Progenitor cell of endocrine pancreas (in vitro differentiated cells): Measurements from ENCODE around the gene BLTP1. TPM values are rescaled to one million over a fixed set of nuclear protein-coding genes. Genes with fewer than 3 reads are reported as not detected.

Experiments
- DNase-seq: peaks from one replicate; pipeline ENCODE4 v3.0.0; 2021; ENCODE audit warnings: low spot score; ENCODE audit not compliant: unreplicated experiment
- H3K27ac Mint-ChIP-seq: 2 replicates; pipeline ENCODE4 v1.8.0; 2021; ENCODE audit warnings: mild to moderate bottlenecking, moderate library complexity, mixed read lengths
- H3K27me3 Mint-ChIP-seq: 2 replicates; pipeline ENCODE4 v1.8.0; 2021; ENCODE audit warnings: mixed read lengths
- H3K36me3 Mint-ChIP-seq: 2 replicates; pipeline ENCODE4 v1.8.0; 2022; ENCODE audit warnings: mixed read lengths; ENCODE audit not compliant: insufficient read depth
- H3K4me1 Mint-ChIP-seq: 2 replicates; pipeline ENCODE4 v1.8.0; 2021; ENCODE audit warnings: low read depth, mixed read lengths
- H3K4me3 Mint-ChIP-seq: 2 replicates; pipeline ENCODE4 v1.8.0; 2021; ENCODE audit warnings: low read depth, mild to moderate bottlenecking, moderate library complexity, mixed read lengths
- H3K9me3 Mint-ChIP-seq: 2 replicates; pipeline ENCODE4 v1.8.0; 2021; ENCODE audit warnings: low read depth, mixed read lengths
- CTCF ChIP-seq: fragments of 200-600 bp; sonication (generic); IDR thresholded peaks from one replicate; pipeline ENCODE4 v1.5.0; 2021; ENCODE audit warnings: antibody characterized with exemption, mild to moderate bottlenecking; ENCODE audit not compliant: unreplicated experiment
- total RNA-seq: library from RNA; stranded (reverse); gene quantifications from 2 replicates; pipeline ENCODE4 v1.2.1, GENCODE V29; 2021

Gene BLTP1
- total RNA-seq, 1 donor from 2014 or later, result 62.7 TPM

GRCh38 chr4:122163767-122164166 is 11.6 kb downstream of the BLTP1 start:
- H3K9me3 Mint-ChIP-seq, result no peaks in the 10 kb centered on the region
- peaks cover 13% of the 10 kb centered on the region for H3K4me1 Mint-ChIP-seq
- no peaks in the 10 kb centered on the region for H3K27me3 Mint-ChIP-seq
- DNase-seq, result no peak
- peaks cover 5% of the 10 kb centered on the region for H3K36me3 Mint-ChIP-seq
- TF ChIP-seq CTCF, result no peak
- H3K4me3 Mint-ChIP-seq, result no peak overlapping the region
- no peak overlapping the region for H3K27ac Mint-ChIP-seq

GRCh38 chr4:122167369-122167768 is 15.2 kb downstream of the BLTP1 start:
- no peak overlapping the region for H3K4me3 Mint-ChIP-seq
- TF ChIP-seq CTCF, result no peak

GRCh38 chr4:122170775-122171174 is 18.6 kb downstream of the BLTP1 start:
- Mint-ChIP-seq H3K9me3 (no peaks in the 10 kb centered on the region), H3K4me1 (no peaks in the 10 kb centered on the region), H3K36me3 (peaks cover 2% of the 10 kb centered on the region), H3K27me3 (no peaks in the 10 kb centered on the region), H3K4me3 (no peak overlapping the region), H3K27ac (no peak overlapping the region)
- no peak for DNase-seq
- no peak for TF ChIP-seq CTCF

More at GRCh38 chr4:122167369-122167768, 15.2 kb downstream of the BLTP1 start:
- Mint-ChIP-seq H3K27me3 (no peaks in the 10 kb centered on the region), H3K36me3 (peaks cover 2% of the 10 kb centered on the region), H3K4me1 (no peaks in the 10 kb centered on the region), H3K9me3 (no peaks in the 10 kb centered on the region), H3K27ac (peak overlapping the region; percentile 65)
- no peak for DNase-seq

GRCh38 chr4:122171323-122171722 is 19.2 kb downstream of the BLTP1 start:
- H3K27me3 Mint-ChIP-seq, result no peaks in the 10 kb centered on the region
- H3K4me3 Mint-ChIP-seq, result no peak overlapping the region
- no peaks in the 10 kb centered on the region for H3K9me3 Mint-ChIP-seq
- no peak overlapping the region for H3K27ac Mint-ChIP-seq
- no peaks in the 10 kb centered on the region for H3K4me1 Mint-ChIP-seq
- TF ChIP-seq CTCF, result no peak
- no peak for DNase-seq
- peaks cover 2% of the 10 kb centered on the region for H3K36me3 Mint-ChIP-seq

- Mint-ChIP-seq H3K4me1 (no peaks in the 10 kb centered on the region), H3K4me3 (no peak overlapping the region), H3K36me3 (peaks cover 7% of the 10 kb centered on the region), H3K27me3 (no peaks in the 10 kb centered on the region), H3K27ac (no peak overlapping the region), H3K9me3 (no peaks in the 10 kb centered on the region)
- TF ChIP-seq CTCF, result no peak
- DNase-seq, result no peak
These were observed 20.1 kb downstream of the BLTP1 start for GRCh38 chr4:122172266-122172665.
